Heart right ventricle (tissue), 16 donors: ENCODE results near the gene RANBP3. TPM values are rescaled to one million over a fixed set of nuclear protein-coding genes. Genes with fewer than 3 reads are reported as not detected.
A peak's percentile ranks its signal among the peaks of the same experiment; 100 is the strongest.
"Not testable (repeated sequence)": the region's sequence is repeated elsewhere in the genome, so short reads cannot be mapped to it uniquely, and the experiment has no call there.

Source experiments
- ATAC-seq, 8 donors: fragments of 200-7000 bp; cut with Tn5 transposase; one replicate each; pipeline ENCODE4 v1.9.1; 2020; ENCODE audit warnings: mild to moderate bottlenecking in 8 of 8, moderate library complexity in 8 of 8, moderate number of reproducible peaks in 1 of 8
- DNase-seq, 2 donors: peaks; one replicate each; pipeline ENCODE4 v3.0.0-alpha.2; 2020
- H3K27ac ChIP-seq, 10 donors: fragments of 200-600 bp; sonication (generic) in 2 of 10; one replicate each; pipeline versions ENCODE4 v1.5.0 to v1.8.0; 2020 to 2022; ENCODE audit warnings: mild to moderate bottlenecking in 3 of 10
- H3K27me3 ChIP-seq, 7 donors: fragments of 200-600 bp; one replicate each; pipeline ENCODE4 v1.8.0; 2021 to 2022; ENCODE audit warnings: mild to moderate bottlenecking in 2 of 7
- H3K36me3 ChIP-seq, 9 donors: fragments of 200-600 bp; sonication (generic) in 1 of 9; one replicate each; pipeline versions ENCODE4 v1.5.0 to v1.8.0; 2020 to 2022; ENCODE audit warnings: mild to moderate bottlenecking in 2 of 9
- H3K4me1 ChIP-seq, 9 donors: fragments of 200-600 bp; sonication (generic) in 1 of 9; one replicate each; pipeline versions ENCODE4 v1.5.0 to v1.8.0; 2020 to 2022; ENCODE audit warnings: mild to moderate bottlenecking in 4 of 9
- H3K4me3 ChIP-seq, 10 donors: fragments of 200-600 bp; sonication (generic) in 2 of 10; one replicate each; pipeline versions ENCODE4 v1.5.0 to v1.8.0; 2020 to 2022; ENCODE audit warnings: mild to moderate bottlenecking in 7 of 10, moderate library complexity in 2 of 10
- H3K9me3 ChIP-seq, 11 donors: fragments of 200-600 bp in 10 of 11; sonication (generic) in 2 of 11; one replicate each; pipeline versions ENCODE4 v1.5.0 to v1.8.0; 2013 to 2022; ENCODE audit warnings: mild to moderate bottlenecking in 2 of 11, control low read depth in 1 of 11, moderate library complexity in 1 of 11
- WGBS, 2 donors: extraction: QIAGEN DNeasy Blood & Tissue Kit; methylation state at CpG; one replicate each; pipeline ENCODE4 v1.1.7; 2013; ENCODE audit warnings: inconsistent platforms in 1 of 2; 5-methylcytosine and 5-hydroxymethylcytosine counted together
- intact Hi-C, 10 donors: fragments of 100-400 bp; cut with DNase I; formaldehyde crosslinking; loops; one replicate each; pipeline versions ENCODE4 v1.11.1 to v1.14.2; 2022
- polyA plus RNA-seq, 2 donors: library from polyadenylated mRNA; stranded (reverse); fragments of 200-250 nt; gene quantifications; one replicate each; pipeline ENCODE4 v1.2.3, GENCODE V29; 2013
- total RNA-seq, 10 donors: library from RNA; stranded (reverse); fragmentation: NEBNext Ultra II Directional in 3 of 10; extraction: Animal tissue kit (Norgen Biotek cat#: 25700) in 3 of 10; gene quantifications; one replicate each; pipeline versions ENCODE4 v1.2.1 to v1.2.4, GENCODE V29; 2021 to 2023
- TF ChIP-seq, protein P1 (sequence below), 9 donors: fragments of 200-600 bp; sonication (generic) in 2 of 9; IDR thresholded peaks; one replicate each; pipeline versions ENCODE4 v1.5.0 to v1.8.0; 2021 to 2022; ENCODE audit warnings: antibody characterized with exemption in 9 of 9, mild to moderate bottlenecking in 5 of 9, moderate library complexity in 1 of 9
- donor health status: Arrhythmogenic right ventricular cardiomyopathy.
- donor health status: ischemic (EF 13 %, LVEDD 7.1; RV severe dilation, severe dysfunction).
- donor health status: healthy with polysubstance abuse.
- donor health status: DM: no; HTN: yes; CAD: no.
- donor health status: DM: no; HTN: no; CAD: no.
- donor health status: ischemic (EF 25% LVEDD 6.9; RV normal size, moderate dysfunction).
- donor health status: ischemic (EF 25% LVEDD 5.7; RV mildly dilated, moderate dysfunction).
- donor health status: healthy.
- donor health status: DM: yes; HTN: yes; CAD: no.
- donor health status: Ischemic cardiomyopathy.
- donor health status: ischemic (EF 35%, LVEDD 5.7; RV mildly dilated, moderate dysfunction).
- donor health status: nonischemic (EF 11% LVEDD 7.7; RV severe dilation, severe dysfunction).
- donor health status: DM: yes; HTN: yes; CAD: no.
- donor health status: PGD.
- donor health status: ischemic (EF 29% LVEDD 5.4; RV normal size, mild dysfunction).
- donor health status: nonischemic (EF 23%, LVEDD 6.1; RV moderate dilation, normal function).

Gene RANBP3
- total and polyA plus RNA-seq, 12 donors: 29.5 to 76.1 (median 63.0) TPM

DNA sequence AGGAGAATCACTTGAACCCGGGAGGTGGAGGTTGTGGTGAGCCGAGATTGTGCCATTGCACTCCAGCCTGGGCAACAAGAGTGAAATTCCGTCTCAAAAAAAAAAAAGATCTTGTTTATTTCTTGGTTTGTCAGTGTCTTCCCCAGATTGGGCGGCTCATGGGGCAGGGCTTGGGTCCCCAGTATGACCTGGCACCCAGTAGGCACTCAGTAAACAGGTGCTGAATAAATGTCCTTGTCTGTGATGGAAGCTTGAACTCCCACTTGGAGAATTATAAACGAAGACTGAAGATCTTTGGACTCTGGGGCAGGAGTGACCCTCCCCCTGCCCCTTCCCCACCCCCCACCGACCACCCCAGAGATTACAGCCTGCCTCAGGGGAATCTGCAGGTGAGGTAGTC is 97.7 kb downstream of the RANBP3 start:
- H3K4me1 ChIP-seq: peaks cover 0 to 15% (median 9%) of the 10 kb centered on the region in 9 donors
- TF ChIP-seq, protein P1, sequence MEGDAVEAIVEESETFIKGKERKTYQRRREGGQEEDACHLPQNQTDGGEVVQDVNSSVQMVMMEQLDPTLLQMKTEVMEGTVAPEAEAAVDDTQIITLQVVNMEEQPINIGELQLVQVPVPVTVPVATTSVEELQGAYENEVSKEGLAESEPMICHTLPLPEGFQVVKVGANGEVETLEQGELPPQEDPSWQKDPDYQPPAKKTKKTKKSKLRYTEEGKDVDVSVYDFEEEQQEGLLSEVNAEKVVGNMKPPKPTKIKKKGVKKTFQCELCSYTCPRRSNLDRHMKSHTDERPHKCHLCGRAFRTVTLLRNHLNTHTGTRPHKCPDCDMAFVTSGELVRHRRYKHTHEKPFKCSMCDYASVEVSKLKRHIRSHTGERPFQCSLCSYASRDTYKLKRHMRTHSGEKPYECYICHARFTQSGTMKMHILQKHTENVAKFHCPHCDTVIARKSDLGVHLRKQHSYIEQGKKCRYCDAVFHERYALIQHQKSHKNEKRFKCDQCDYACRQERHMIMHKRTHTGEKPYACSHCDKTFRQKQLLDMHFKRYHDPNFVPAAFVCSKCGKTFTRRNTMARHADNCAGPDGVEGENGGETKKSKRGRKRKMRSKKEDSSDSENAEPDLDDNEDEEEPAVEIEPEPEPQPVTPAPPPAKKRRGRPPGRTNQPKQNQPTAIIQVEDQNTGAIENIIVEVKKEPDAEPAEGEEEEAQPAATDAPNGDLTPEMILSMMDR (IDR thresholded peaks at IDR 0.05): no peak
- intact Hi-C loops: loop anchor here in 2 of 10 donors (5.0 to 10.0 kb wide), 2 partner anchors 45 to 53 kb away; partner anchors contain the start of gene FUT6 (in 1 of the 2)
- H3K27me3 ChIP-seq: peaks cover 0 to 19% (median 12%) of the 10 kb centered on the region in 7 donors
- ATAC-seq (peak in 2 of 8 donors; percentile 2 to 12), DNase-seq (no peak)
- H3K9me3 ChIP-seq: no peaks in the 10 kb centered on the region
- H3K36me3 ChIP-seq: no peaks in the 10 kb centered on the region
- no peak overlapping the region for H3K4me3 ChIP-seq
- WGBS, 2 donors: 38 to 40% methylated on average over 6 of the region's 6 CpGs
- H3K27ac ChIP-seq: peak overlapping the region in 5 of 10 donors; percentile 11 to 76 (median 39)

DNA sequence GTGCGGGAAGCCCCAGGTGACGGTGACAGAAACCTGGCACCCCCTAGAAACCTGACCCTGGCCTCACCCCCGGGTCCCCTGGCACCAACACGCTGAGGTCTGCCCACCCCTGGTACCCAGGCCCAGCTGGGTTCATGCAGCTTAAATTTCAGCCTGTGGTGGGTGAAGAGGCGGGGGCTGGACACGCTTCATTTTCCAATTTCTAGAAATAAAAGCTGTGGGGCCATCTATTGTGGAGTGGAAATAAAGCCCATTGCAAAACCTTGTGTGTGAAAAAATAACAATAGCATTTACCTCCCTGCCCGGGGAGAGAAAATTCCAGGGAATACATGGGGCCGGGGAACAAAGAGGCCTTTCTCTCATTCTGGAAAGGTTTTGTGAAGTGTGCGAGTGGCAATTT is 100.1 kb downstream of the RANBP3 start:
- Histone ChIP-seq H3K9me3 (no peaks in the 10 kb centered on the region), H3K36me3 (no peaks in the 10 kb centered on the region), H3K4me1 (peaks cover 0 to 15% (median 9%) of the 10 kb centered on the region in 9 donors), H3K27me3 (peaks cover 0 to 19% (median 12%) of the 10 kb centered on the region in 7 donors), H3K4me3 (no peak overlapping the region), H3K27ac (no peak overlapping the region)
- intact Hi-C loops: loop anchor here in 2 of 10 donors (5.0 to 10.0 kb wide), 2 partner anchors 46 to 1017 kb away; no protein-coding TSS in a partner anchor
- TF ChIP-seq, protein P1 (IDR thresholded peaks at IDR 0.05): no peak
- no peak for DNase-seq
- 84% methylated on average over 9 of the region's 9 CpGs for WGBS, 2 donors
- no peak for ATAC-seq

DNA sequence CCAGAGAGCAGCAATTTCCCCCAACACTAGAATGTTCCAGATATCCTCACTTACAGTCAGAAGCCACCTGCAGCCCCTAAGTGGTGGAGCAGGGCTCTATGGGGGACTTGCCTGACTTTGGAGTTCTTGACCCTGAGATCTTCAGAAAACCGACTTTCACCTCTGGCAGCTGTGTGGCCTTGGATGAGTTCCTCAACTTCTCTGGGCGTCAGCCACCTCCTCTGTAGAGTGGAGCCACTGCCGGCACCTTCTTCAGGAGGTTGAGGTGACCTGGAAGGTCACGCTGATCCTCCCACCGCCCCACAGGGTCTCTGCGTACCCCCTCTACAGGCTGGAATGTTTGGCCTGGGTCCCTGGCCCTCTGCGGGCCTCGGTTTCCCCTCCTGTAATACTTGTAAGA is 100.5 kb downstream of the RANBP3 start:
- peaks cover 0 to 19% (median 12%) of the 10 kb centered on the region in 7 donors for H3K27me3 ChIP-seq
- 85% methylated on average over 8 of the region's 8 CpGs for WGBS, 2 donors
- DNase-seq: no peak
- no peak overlapping the region for H3K27ac ChIP-seq
- no peaks in the 10 kb centered on the region for H3K9me3 ChIP-seq
- no peak for ATAC-seq
- intact Hi-C loops: loop anchor here in 2 of 10 donors (5.0 to 10.0 kb wide), 2 partner anchors 45 to 1017 kb away; no protein-coding TSS in a partner anchor
- no peak overlapping the region for H3K4me3 ChIP-seq
- TF ChIP-seq, protein P1 (IDR thresholded peaks at IDR 0.05): no peak
- H3K4me1 ChIP-seq: peaks cover 0 to 15% (median 9%) of the 10 kb centered on the region in 9 donors
- no peaks in the 10 kb centered on the region for H3K36me3 ChIP-seq

DNA sequence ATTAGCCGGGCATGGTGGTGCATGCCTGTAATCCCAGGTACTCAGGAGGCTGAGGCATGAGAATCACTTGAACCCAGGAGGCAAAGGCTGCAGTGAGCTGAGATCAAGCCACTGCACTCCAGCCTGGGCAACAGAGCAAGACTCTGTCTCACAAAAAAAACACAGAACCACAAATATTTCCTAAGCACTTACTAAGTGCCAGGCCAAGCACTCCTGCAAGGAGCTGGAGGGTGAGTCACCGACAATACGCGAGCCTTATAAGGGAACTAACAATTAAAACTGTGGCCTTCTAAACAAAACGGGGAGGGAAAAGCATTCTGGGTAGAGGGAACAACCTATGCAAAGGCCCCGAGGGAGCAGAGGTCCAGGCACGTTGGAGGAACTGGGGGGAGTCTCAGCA is 103.4 kb downstream of the RANBP3 start:
- H3K4me1 ChIP-seq, DNase-seq, H3K27ac ChIP-seq, H3K4me3 ChIP-seq, H3K36me3 ChIP-seq, ATAC-seq, H3K9me3 ChIP-seq: not testable (repeated sequence)
- 91% methylated on average over 7 of the region's 7 CpGs for WGBS, 2 donors
- peaks cover 0 to 11% (median 8%) of the 10 kb centered on the region in 7 donors for H3K27me3 ChIP-seq
- intact Hi-C loops: loop anchor here in 1 of 10 donors (10.0 kb wide), 1 partner anchor 1020 kb away; no protein-coding TSS in a partner anchor

GRCh38 chr19:5873617-5874199 is 104.2 kb downstream of the RANBP3 start:
- Histone ChIP-seq H3K4me3 (no peak overlapping the region), H3K27me3 (peaks cover 0 to 8% (median 3%) of the 10 kb centered on the region in 7 donors), H3K4me1 (peaks cover 0 to 3% (median 0%) of the 10 kb centered on the region in 9 donors), H3K27ac (no peak overlapping the region), H3K36me3 (no peaks in the 10 kb centered on the region), H3K9me3 (no peaks in the 10 kb centered on the region)
- intact Hi-C loops: loop anchor here in 1 of 10 donors (10.0 kb wide), 1 partner anchor 1021 kb away; no protein-coding TSS in a partner anchor
- ATAC-seq: no peak
- no peak for DNase-seq
- TF ChIP-seq, protein P1 (IDR thresholded peaks at IDR 0.05): no peak
- 90 to 93% methylated on average over 12 of the region's 12 CpGs for WGBS, 2 donors
